Transverse colon (tissue), 4 donors: ENCODE data around the gene LTA. TPM values are rescaled to one million over a fixed set of nuclear protein-coding genes. Genes with fewer than 3 reads are reported as not detected.

ENCODE experiments used
- DNase-seq: peaks from one replicate; pipeline ENCODE4 v3.0.0-alpha.2; 2019
- H3K27ac ChIP-seq, 4 donors: fragments of 200-600 bp; sonication (generic); 2 replicates each; pipeline ENCODE4 v1.5.1; 2016 to 2018; ENCODE audit warnings: inconsistent platforms in 4 of 4
- H3K27me3 ChIP-seq: fragments of 200-600 bp; sonication (generic); 2 replicates; pipeline ENCODE4 v1.5.1; 2017; ENCODE audit warnings: inconsistent platforms
- H3K36me3 ChIP-seq, 4 donors: fragments of 200-600 bp; sonication (generic); 2 replicates each; pipeline ENCODE4 v1.5.1; 2017 to 2019; ENCODE audit warnings: inconsistent platforms in 4 of 4
- H3K4me1 ChIP-seq, 4 donors: fragments of 200-600 bp; sonication (generic); 2 replicates each; pipeline ENCODE4 v1.5.1; 2017 to 2020; ENCODE audit warnings: inconsistent platforms in 4 of 4
- H3K4me3 ChIP-seq, 4 donors: fragments of 200-600 bp; sonication (generic); 1 replicate in 1 of 4; 2 replicates in 3 of 4; pipeline versions ENCODE4 v1.5.1 to v1.6.1; 2017 to 2019; ENCODE audit warnings: inconsistent platforms in 4 of 4
- H3K9me3 ChIP-seq, 2 donors: fragments of 200-600 bp; sonication (generic); 2 replicates each; pipeline ENCODE4 v1.5.1; 2017 to 2019; ENCODE audit warnings: inconsistent platforms in 2 of 2
- EP300 ChIP-seq: sonication (generic); formaldehyde crosslinking; IDR thresholded peaks from one replicate; pipeline ENCODE4 v1.6.1; 2017; ENCODE audit warnings: antibody characterized with exemption, low read depth
- POLR2A ChIP-seq: fragments of 450-650 bp; IDR thresholded peaks from one replicate; pipeline ENCODE4 v1.6.1; 2016; ENCODE audit warnings: antibody characterized with exemption, mild to moderate bottlenecking, moderate library complexity
- WGBS, 2 donors: methylation state at CpG; one replicate each; pipeline ENCODE4 v1.1.5; 2018; ENCODE audit warnings: low coverage in 1 of 2; 5-methylcytosine and 5-hydroxymethylcytosine counted together
- in situ Hi-C, 4 donors: fragments of 200-750 bp; cut with MboI; loops; one replicate each; pipeline versions ENCODE4 v1.15.0 to v1.15.1; 2017; ENCODE audit warnings: low sequenced_read_pairs in 3 of 4, low pct_ligation_motif_present in 1 of 4, low pct_unique_long_range_greater_than_20kb in 1 of 4
- intact Hi-C: fragments of 100-400 bp; cut with DNase I; formaldehyde crosslinking; loops from one replicate; pipeline ENCODE4 v1.15.1; 2023; ENCODE audit warnings: low total_unique reads
- small RNA-seq, 4 donors: library from RNA; depleted of rRNA; stranded (forward); fragments of <200 nt; gene quantifications; one replicate each; pipeline ENCODE3, GENCODE V24; 2016
- total RNA-seq, 4 donors: library from RNA; depleted of rRNA; stranded (reverse); fragments of >200 nt; gene quantifications; one replicate each; pipeline ENCODE4 v1.1.0, GENCODE V29; 2016

Gene LTA
- total RNA-seq, 4 donors from 2014 or later = not detected

DNA sequence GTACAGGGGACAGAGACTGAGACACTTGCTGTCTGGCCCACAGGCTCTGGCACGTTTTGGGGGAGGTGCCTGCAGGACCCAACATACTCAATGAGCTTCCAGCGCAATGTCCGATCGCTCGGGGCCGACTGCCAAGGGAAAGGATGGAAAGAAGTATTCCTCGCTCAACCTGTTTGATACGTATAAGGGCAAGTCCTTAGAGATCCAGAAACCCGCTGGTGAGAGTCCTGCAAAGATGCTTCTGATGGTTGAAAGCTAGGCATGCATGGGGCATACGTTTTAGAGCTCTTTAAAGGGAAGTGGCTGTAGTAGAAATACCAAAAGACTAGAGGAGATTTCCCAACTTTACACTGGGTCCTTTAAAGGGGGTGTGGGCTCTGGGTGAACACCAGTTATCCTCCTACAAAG is 50.6 kb downstream of the LTA start:
- Histone ChIP-seq H3K4me1 (peaks cover 0 to 22% (median 20%) of the 10 kb centered on the region in 4 donors), H3K36me3 (peaks cover 0 to 43% (median 22%) of the 10 kb centered on the region in 4 donors), H3K4me3 (no peak overlapping the region), H3K9me3 (no peaks in the 10 kb centered on the region), H3K27me3 (no peaks in the 10 kb centered on the region), H3K27ac (peak overlapping the region; percentile 94 to 99 (median 97))
- in situ Hi-C loops (no loop called here), intact Hi-C loops (no loop called here)
- TF ChIP-seq EP300 (no peak), POLR2A (no peak)
- no peak for DNase-seq
- WGBS, 2 donors = 62 to 66% methylated on average over 9 to 10 of the region's 10 CpGs

Small RNA genes within 50 kb of the gene (small RNA-seq; reads per million reads assigned to genes)
- 5.0 to 12.6 (median 10.6) reads per million in 4 donors for gene SNORA38
- 96.4 to 472 (median 126) reads per million in 4 donors for gene SNORD117
- gene SNORD84 = 0 reads per million in 4 donors
- 0 reads per million in 4 donors for gene UQCRHP1

Other genes starting within 250 kb of the LTA start
- 1,000 to 10,000 TPM in 3 of 4 donors, 100 to 1,000 TPM in 1; 915 to 3,432 (median 2,814) TPM for gene HLA-B, start 215.1 kb upstream of the LTA start, total RNA-seq
- 10 to 100 TPM in 3 of 4 donors, 1 to 10 TPM in 1; 7.8 to 45.3 (median 19.9) TPM for gene MICA, start 168.7 kb upstream of the LTA start, total RNA-seq
- gene MICB, start 74.1 kb upstream of the LTA start, total RNA-seq = 1 to 10 TPM; 1.4 to 9.7 (median 4.0) TPM
- gene MCCD1, start 43.3 kb upstream of the LTA start, total RNA-seq = not detected
- 100 to 1,000 TPM; 147 to 519 (median 271) TPM for gene DDX39B, start 30.3 kb upstream of the LTA start, total RNA-seq
- gene ATP6V1G2, start 25.7 kb upstream of the LTA start, total RNA-seq = under 1 TPM in 2 of 4 donors, not detected in 2; 0.82 to 0.95 TPM
- 10 to 100 TPM; 13.7 to 29.5 (median 22.9) TPM for gene NFKBIL1, start 24.7 kb upstream of the LTA start, total RNA-seq
- gene TNF, start 3.3 kb downstream of the LTA start, total RNA-seq = 1 to 10 TPM in 1 of 4 donors, under 1 TPM in 1, not detected in 2; 0.41 to 1.1 TPM
- 10 to 100 TPM in 1 of 4 donors, 1 to 10 TPM in 1, not detected in 2; 7.6 to 34.8 TPM for gene LTB, start 10.1 kb downstream of the LTA start, total RNA-seq
- gene LST1, start 14.0 kb downstream of the LTA start, total RNA-seq = 1 to 10 TPM in 3 of 4 donors, not detected in 1; 1.1 to 7.6 (median 1.9) TPM
- not detected for gene NCR3, start 20.7 kb downstream of the LTA start, total RNA-seq
- 10 to 100 TPM in 2 of 4 donors, 1 to 10 TPM in 1, not detected in 1; 9.4 to 19.5 (median 17.3) TPM for gene AIF1, start 42.9 kb downstream of the LTA start, total RNA-seq
- 100 to 1,000 TPM in 1 of 4 donors, 10 to 100 TPM in 3; 63.9 to 138 (median 85.8) TPM for gene PRRC2A, start 48.4 kb downstream of the LTA start, total RNA-seq
- gene BAG6, start 80.4 kb downstream of the LTA start, total RNA-seq = 100 to 1,000 TPM; 221 to 310 (median 231) TPM
- gene APOM, start 83.6 kb downstream of the LTA start, total RNA-seq = 1 to 10 TPM in 2 of 4 donors, not detected in 2; 2.2 to 5.5 TPM
- 10 to 100 TPM; 18.7 to 45.7 (median 25.2) TPM for gene C6orf47, start 88.5 kb downstream of the LTA start, total RNA-seq
- gene GPANK1, start 92.7 kb downstream of the LTA start, total RNA-seq = 10 to 100 TPM in 3 of 4 donors, 1 to 10 TPM in 1; 2.4 to 32.9 (median 23.2) TPM
- gene CSNK2B, start 93.8 kb downstream of the LTA start, total RNA-seq = 100 to 1,000 TPM; 182 to 231 (median 210) TPM
- 10 to 100 TPM in 2 of 4 donors, 1 to 10 TPM in 2; 2.4 to 21.3 (median 10.3) TPM for gene LY6G5B, start 97.7 kb downstream of the LTA start, total RNA-seq
- 1 to 10 TPM in 1 of 4 donors, under 1 TPM in 1, not detected in 2; 0.95 to 2.2 TPM for gene LY6G5C, start 108.8 kb downstream of the LTA start, total RNA-seq
- 10 to 100 TPM; 45.4 to 72.8 (median 67.4) TPM for gene ABHD16A, start 131.0 kb downstream of the LTA start, total RNA-seq
- gene LY6G6F, start 134.6 kb downstream of the LTA start, total RNA-seq = not detected
- not detected for gene LY6G6D, start 143.1 kb downstream of the LTA start, total RNA-seq
- gene LY6G6C, start 149.5 kb downstream of the LTA start, total RNA-seq = not detected
- under 1 TPM in 1 of 4 donors, not detected in 3; 0.16 TPM for gene MPIG6B, start 151.1 kb downstream of the LTA start, total RNA-seq
- gene DDAH2, start 157.0 kb downstream of the LTA start, total RNA-seq = 100 to 1,000 TPM in 3 of 4 donors, 10 to 100 TPM in 1; 78.3 to 148 (median 107) TPM
- gene CLIC1, start 164.2 kb downstream of the LTA start, total RNA-seq = 100 to 1,000 TPM; 253 to 375 (median 362) TPM
- 100 to 1,000 TPM in 1 of 4 donors, 10 to 100 TPM in 3; 16.5 to 159 (median 43.9) TPM for gene MSH5, start 167.7 kb downstream of the LTA start, total RNA-seq
- gene SAPCD1, start 190.4 kb downstream of the LTA start, total RNA-seq = 10 to 100 TPM in 1 of 4 donors, 1 to 10 TPM in 1, not detected in 2; 3.3 to 11.1 TPM
- 10 to 100 TPM in 2 of 4 donors, 1 to 10 TPM in 2; 7.6 to 22.1 (median 9.6) TPM for gene VWA7, start 205.0 kb downstream of the LTA start, total RNA-seq
- 10 to 100 TPM; 18.0 to 54.7 (median 31.1) TPM for gene VARS1, start 223.5 kb downstream of the LTA start, total RNA-seq
- 10 to 100 TPM; 23.5 to 43.0 (median 34.8) TPM for gene LSM2, start 234.7 kb downstream of the LTA start, total RNA-seq
- under 1 TPM in 2 of 4 donors, not detected in 2; 0.64 to 0.68 TPM for gene HSPA1L, start 243.0 kb downstream of the LTA start, total RNA-seq
- 100 to 1,000 TPM; 192 to 247 (median 221) TPM for gene HSPA1A, start 243.3 kb downstream of the LTA start, total RNA-seq